Adrenal gland (tissue), 12 donors: ENCODE measurements around the gene MS4A14. TPM values are rescaled to one million over a fixed set of nuclear protein-coding genes. Genes with fewer than 3 reads are reported as not detected.

Source experiments
- DNase-seq, 7 donors: peaks; one replicate each; pipeline ENCODE4 v3.0.0-alpha.2; 2019 to 2020
- H3K27ac ChIP-seq, 5 donors: fragments of 200-600 bp; sonication (generic) in 4 of 5; 1 replicate in 3 of 5; 2 replicates in 2 of 5; pipeline versions ENCODE4 v1.5.1 to v1.8.0; 2016 to 2020; ENCODE audit warnings: mild to moderate bottlenecking in 1 of 5
- H3K27me3 ChIP-seq: fragments of 200-600 bp; 2 replicates; pipeline ENCODE4 v1.8.0; 2021
- H3K36me3 ChIP-seq, 2 donors: fragments of 200-600 bp; replicated peaks in 1 of 2; 1 replicate in 1 of 2; 2 replicates in 1 of 2; pipeline versions ENCODE4 v1.5.1 to v1.8.0; 2018 to 2022
- H3K4me1 ChIP-seq, 2 donors: fragments of 200-600 bp; replicated peaks in 1 of 2; 1 replicate in 1 of 2; 2 replicates in 1 of 2; pipeline versions ENCODE4 v1.5.1 to v1.8.0; 2018 to 2021
- H3K4me3 ChIP-seq, 4 donors: fragments of 200-600 bp; sonication (generic) in 3 of 4; one replicate each; pipeline ENCODE4 v1.5.1; 2016 to 2018
- H3K9me3 ChIP-seq, 3 donors: fragments of 200-600 bp; sonication (generic) in 1 of 3; replicated peaks in 1 of 3; 1 replicate in 2 of 3; 2 replicates in 1 of 3; pipeline versions ENCODE4 v1.5.1 to v1.8.0; 2016 to 2021
- CTCF ChIP-seq, 6 experiments: fragments of 450-650 bp in 4 of 6; fragments of 200-600 bp in 2 of 6; sonication (generic) in 1 of 6; IDR thresholded peaks; 1 replicate in 5 of 6; 2 replicates in 1 of 6; pipeline versions ENCODE4 v1.5.1 to v1.8.0; 2016 to 2021; ENCODE audit warnings: antibody characterized with exemption in 6 of 6, mild to moderate bottlenecking in 2 of 6, moderate library complexity in 1 of 6
- POLR2A ChIP-seq, 2 donors: fragments of 450-650 bp; IDR thresholded peaks; one replicate each; pipeline ENCODE4 v1.6.1; 2017; ENCODE audit warnings: antibody characterized with exemption in 2 of 2, mild to moderate bottlenecking in 2 of 2, moderate library complexity in 1 of 2
- WGBS, 4 donors: extraction: QIAGEN DNeasy Blood & Tissue Kit in 2 of 4; methylation state at CpG; one replicate each; pipeline versions ENCODE4 v1.1.5 to v1.1.7; 2013 to 2017; 5-methylcytosine and 5-hydroxymethylcytosine counted together
- intact Hi-C, 2 donors: fragments of 100-400 bp; cut with DNase I; formaldehyde crosslinking; loops; one replicate each; pipeline versions ENCODE4 v1.14.1 to v1.15.0; 2022 to 2023
- polyA plus RNA-seq, 3 donors: library from polyadenylated mRNA; stranded (reverse); fragments of 200-250 nt in 2 of 3; fragments of 350-450 nt in 1 of 3; fragmentation: Illumina TruSeq in 1 of 3; extraction: RNeasy Lipid Tissue Mini Kit (QIAGEN cat#74804) in 1 of 3; gene quantifications; one replicate each; pipeline ENCODE4 v1.2.3, GENCODE V29; 2013 to 2014
- total RNA-seq, 9 donors: library from RNA; depleted of rRNA in 4 of 9; stranded (reverse); fragments of >200 nt in 4 of 9; fragments of 120-200 nt in 1 of 9; fragmentation: NEBNext Ultra II Directional in 1 of 9; extraction: Animal tissue kit (Norgen Biotek cat#: 25700) in 1 of 9; gene quantifications; one replicate each; pipeline versions ENCODE4 v1.1.0 to v1.2.4, GENCODE V29; 2013 to 2023
- donor health status: healthy with polysubstance abuse.
- donor health status: Bipolar disorder and iron deficiency.
- donor health status: DM: yes; HTN: yes; CAD: no.
- donor health status: DM: no; HTN: no; CAD: no.
- donor health status: DM: no; HTN: no; CAD: no.
- donor health status: DM: yes; HTN: yes; CAD: no.

Gene MS4A14
- total and polyA plus RNA-seq, 12 donors, result 0.44 to 6.0 (median 2.1) TPM

DNA sequence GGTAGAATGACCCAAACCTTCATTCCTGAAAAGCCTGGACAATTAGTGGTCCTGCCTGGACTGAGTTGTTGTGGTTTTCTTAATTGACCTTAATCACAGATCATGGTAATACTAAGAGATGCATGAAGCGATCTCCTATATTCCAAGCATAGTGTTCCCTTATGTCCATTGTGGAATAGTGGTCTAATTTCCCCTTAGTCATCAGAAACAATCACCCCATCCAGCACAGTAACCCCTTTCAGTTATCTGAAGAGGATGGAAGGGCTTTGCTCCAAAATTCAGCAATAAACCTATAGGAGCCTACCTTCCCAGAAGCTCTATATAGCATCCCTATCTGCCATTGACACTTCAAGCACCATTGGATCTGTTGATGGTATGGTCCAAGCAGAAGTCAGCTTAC lies 26.4 kb downstream of the MS4A14 start:
- Histone ChIP-seq H3K9me3 (peaks cover 0 to 4% (median 0%) of the 10 kb centered on the region in 3 donors), H3K4me3 (no peak overlapping the region), H3K36me3 (no peaks in the 10 kb centered on the region), H3K4me1 (no peaks in the 10 kb centered on the region), H3K27ac (no peak overlapping the region), H3K27me3 (no peaks in the 10 kb centered on the region)
- WGBS, 4 donors, result 67 to 78% (median 72%) methylated on average over 1 of the region's 1 CpG
- intact Hi-C loops, result no loop called here
- no peak for DNase-seq
- TF ChIP-seq POLR2A (IDR thresholded peaks at IDR 0.05), result no peak
- no peak for TF ChIP-seq CTCF (IDR thresholded peaks at IDR 0.05)

- no peaks in the 10 kb centered on the region for H3K36me3 ChIP-seq
- DNase-seq, result no peak
- intact Hi-C loops, result no loop called here
- no peak overlapping the region for H3K27ac ChIP-seq
- H3K4me1 ChIP-seq, result no peaks in the 10 kb centered on the region
- TF ChIP-seq CTCF (IDR thresholded peaks at IDR 0.05), result no peak
- no peak for TF ChIP-seq POLR2A (IDR thresholded peaks at IDR 0.05)
- H3K27me3 ChIP-seq, result no peaks in the 10 kb centered on the region
- H3K9me3 ChIP-seq, result no peaks in the 10 kb centered on the region
- WGBS, 4 donors, result 49 to 67% (median 60%) methylated on average over 2 of the region's 2 CpGs
- H3K4me3 ChIP-seq, result no peak overlapping the region
Observed at GRCh38 chr11:60428517-60428916, 32.3 kb downstream of the MS4A14 start.

- DNase-seq, result no peak
- Histone ChIP-seq H3K4me3 (no peak within 1 kb of the TSS), H3K36me3 (no peaks in the 10 kb centered on the region), H3K4me1 (no peaks in the 10 kb centered on the region), H3K27ac (no peak within 1 kb of the TSS), H3K27me3 (no peaks in the 10 kb centered on the region), H3K9me3 (no peaks in the 10 kb centered on the region)
- WGBS, 4 donors, result 86 to 95% (median 94%) methylated on average over 5 of the region's 5 CpGs
- intact Hi-C loops, result no loop called here
- TF ChIP-seq POLR2A (IDR thresholded peaks at IDR 0.05), result no peak
- TF ChIP-seq CTCF (IDR thresholded peaks at IDR 0.05), result no peak
Observed at GRCh38 chr11:60429272-60429671, 33.0 kb downstream of the MS4A14 start, which contains the start of gene MS4A5. Gene MS4A5 (plus strand): TSS chr11:60429572. CDS start chr11:60429675, 103 bp downstream.

DNA sequence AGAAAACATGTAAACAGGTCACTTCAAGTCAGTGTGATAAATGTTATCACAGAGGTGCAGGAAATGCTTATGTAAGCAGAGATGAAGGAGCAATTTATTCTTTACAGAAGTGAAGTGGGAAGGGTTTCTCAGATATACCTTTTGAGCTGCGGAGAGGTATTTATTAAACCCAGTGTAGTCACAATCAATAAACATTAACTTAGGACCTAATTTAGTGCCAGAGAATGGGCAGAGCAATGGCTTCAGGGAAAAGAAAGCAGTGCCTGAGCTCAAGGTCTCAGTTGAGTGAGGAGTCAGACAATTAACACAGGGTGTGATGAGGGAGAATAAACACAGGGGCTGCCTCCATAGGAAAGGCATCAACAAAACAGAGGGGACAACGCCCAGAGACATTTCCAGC lies 35.0 kb downstream of the MS4A14 start:
- intact Hi-C loops, result no loop called here
- H3K9me3 ChIP-seq, result no peaks in the 10 kb centered on the region
- no peaks in the 10 kb centered on the region for H3K27me3 ChIP-seq
- H3K36me3 ChIP-seq, result no peaks in the 10 kb centered on the region
- TF ChIP-seq POLR2A (IDR thresholded peaks at IDR 0.05), result no peak
- DNase-seq, result no peak
- no peak overlapping the region for H3K27ac ChIP-seq
- H3K4me1 ChIP-seq, result no peaks in the 10 kb centered on the region
- no peak overlapping the region for H3K4me3 ChIP-seq
- 64 to 84% (median 74%) methylated on average over 2 of the region's 2 CpGs for WGBS, 4 donors

- WGBS, 4 donors, result 60 to 78% (median 67%) methylated on average over 4 of the region's 4 CpGs
- TF ChIP-seq POLR2A (IDR thresholded peaks at IDR 0.05), result no peak
- no peak for TF ChIP-seq CTCF (IDR thresholded peaks at IDR 0.05)
- intact Hi-C loops, result no loop called here
- no peak for DNase-seq
- Histone ChIP-seq H3K9me3 (no peaks in the 10 kb centered on the region), H3K4me1 (no peaks in the 10 kb centered on the region), H3K27ac (no peak overlapping the region), H3K36me3 (no peaks in the 10 kb centered on the region), H3K4me3 (no peak overlapping the region), H3K27me3 (no peaks in the 10 kb centered on the region)
Observed at GRCh38 chr11:60433401-60433800, 37.1 kb downstream of the MS4A14 start.
